Testis (tissue), 3 donors: ENCODE data around the gene SLMAP. TPM values are rescaled to one million over a fixed set of nuclear protein-coding genes. Genes with fewer than 3 reads are reported as not detected.

Experiments used
- DNase-seq: peaks from one replicate; pipeline ENCODE4 v3.0.0-alpha.2; 2019
- H3K27ac ChIP-seq, 2 donors: fragments of 200-600 bp; sonication (generic); one replicate each; pipeline ENCODE4 v1.5.1; 2019
- H3K27me3 ChIP-seq: fragments of 200-600 bp; sonication (generic); one replicate; pipeline ENCODE4 v1.5.1; 2019
- H3K36me3 ChIP-seq: fragments of 200-600 bp; sonication (generic); one replicate; pipeline ENCODE4 v1.5.1; 2017; ENCODE audit warnings: low read depth; ENCODE audit errors: missing control alignments
- H3K4me1 ChIP-seq: fragments of 200-600 bp; sonication (generic); one replicate; pipeline ENCODE4 v1.5.1; 2019
- H3K4me3 ChIP-seq, 2 donors: fragments of 200-600 bp; sonication (generic); one replicate each; pipeline ENCODE4 v1.5.1; 2017 to 2019
- H3K9me3 ChIP-seq: fragments of 200-600 bp; sonication (generic); one replicate; pipeline ENCODE4 v1.5.1; 2017
- POLR2A ChIP-seq: fragments of 450-650 bp; IDR thresholded peaks from one replicate; pipeline ENCODE4 v1.6.1; 2017; ENCODE audit warnings: antibody characterized with exemption, mild to moderate bottlenecking, moderate library complexity
- WGBS, 2 donors: methylation state at CpG; one replicate each; pipeline ENCODE4 v1.1.5; 2018; 5-methylcytosine and 5-hydroxymethylcytosine counted together
- intact Hi-C: fragments of 100-400 bp; cut with DNase I; formaldehyde crosslinking; loops from one replicate; pipeline ENCODE4 v1.15.1; 2023; ENCODE audit warnings: low total_unique reads
- polyA plus RNA-seq: library from polyadenylated mRNA; stranded (reverse); fragments of 350-450 nt; fragmentation: Illumina TruSeq; extraction: RNeasy Lipid Tissue Mini Kit (QIAGEN cat#74804); gene quantifications from one replicate; pipeline ENCODE4 v1.2.3, GENCODE V29; 2014; ENCODE audit warnings: low read depth, low replicate concordance; ENCODE audit not compliant: insufficient read depth
- total RNA-seq, 2 donors: library from RNA; depleted of rRNA; stranded (reverse); fragments of >200 nt; gene quantifications; one replicate each; pipeline ENCODE4 v1.2.3, GENCODE V29; 2016
- TF ChIP-seq, protein P1 (sequence below), 3 experiments: fragments of 450-650 bp in 2 of 3; fragments of 200-600 bp in 1 of 3; sonication (generic) in 1 of 3; IDR thresholded peaks; one replicate each; pipeline ENCODE4 v1.5.1; 2016 to 2019; ENCODE audit warnings: antibody characterized with exemption in 3 of 3, mild to moderate bottlenecking in 2 of 3, moderate library complexity in 1 of 3

SLMAP gene
- total and polyA plus RNA-seq, 3 donors from 2014 or later, result 58.8 to 126 (median 120) TPM

DNA sequence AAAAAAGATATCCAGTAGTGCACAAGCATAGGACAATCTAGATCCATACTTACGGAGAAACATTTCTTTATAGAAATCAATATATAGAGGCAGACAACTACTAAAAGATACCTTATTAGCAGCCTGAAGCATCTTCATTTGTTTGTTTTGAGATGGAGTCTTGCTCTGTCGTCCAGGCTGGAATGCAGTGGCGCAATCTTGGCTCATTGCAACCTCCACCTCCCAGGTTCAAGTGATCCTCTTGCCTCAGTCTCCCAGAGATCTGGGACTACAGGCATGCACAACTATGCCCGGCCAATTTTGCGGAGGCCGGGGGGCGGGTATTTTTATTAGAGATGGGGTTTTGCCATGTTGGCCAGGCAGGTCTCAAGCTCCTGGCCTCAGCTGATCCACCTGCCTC is 18.3 kb upstream of the SLMAP start:
- Histone ChIP-seq H3K4me1 (no peaks in the 10 kb centered on the region), H3K27me3 (no peaks in the 10 kb centered on the region), H3K36me3 (no peaks in the 10 kb centered on the region), H3K4me3 (no peak overlapping the region), H3K9me3 (no peaks in the 10 kb centered on the region), H3K27ac (no peak overlapping the region)
- intact Hi-C loops, result no loop called here
- no peak for TF ChIP-seq POLR2A
- TF ChIP-seq, protein P1, sequence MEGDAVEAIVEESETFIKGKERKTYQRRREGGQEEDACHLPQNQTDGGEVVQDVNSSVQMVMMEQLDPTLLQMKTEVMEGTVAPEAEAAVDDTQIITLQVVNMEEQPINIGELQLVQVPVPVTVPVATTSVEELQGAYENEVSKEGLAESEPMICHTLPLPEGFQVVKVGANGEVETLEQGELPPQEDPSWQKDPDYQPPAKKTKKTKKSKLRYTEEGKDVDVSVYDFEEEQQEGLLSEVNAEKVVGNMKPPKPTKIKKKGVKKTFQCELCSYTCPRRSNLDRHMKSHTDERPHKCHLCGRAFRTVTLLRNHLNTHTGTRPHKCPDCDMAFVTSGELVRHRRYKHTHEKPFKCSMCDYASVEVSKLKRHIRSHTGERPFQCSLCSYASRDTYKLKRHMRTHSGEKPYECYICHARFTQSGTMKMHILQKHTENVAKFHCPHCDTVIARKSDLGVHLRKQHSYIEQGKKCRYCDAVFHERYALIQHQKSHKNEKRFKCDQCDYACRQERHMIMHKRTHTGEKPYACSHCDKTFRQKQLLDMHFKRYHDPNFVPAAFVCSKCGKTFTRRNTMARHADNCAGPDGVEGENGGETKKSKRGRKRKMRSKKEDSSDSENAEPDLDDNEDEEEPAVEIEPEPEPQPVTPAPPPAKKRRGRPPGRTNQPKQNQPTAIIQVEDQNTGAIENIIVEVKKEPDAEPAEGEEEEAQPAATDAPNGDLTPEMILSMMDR (IDR thresholded peaks at IDR 0.05), result no peak
- 80 to 83% methylated on average over 7 of the region's 7 CpGs for WGBS, 2 donors
- no peak for DNase-seq

DNA sequence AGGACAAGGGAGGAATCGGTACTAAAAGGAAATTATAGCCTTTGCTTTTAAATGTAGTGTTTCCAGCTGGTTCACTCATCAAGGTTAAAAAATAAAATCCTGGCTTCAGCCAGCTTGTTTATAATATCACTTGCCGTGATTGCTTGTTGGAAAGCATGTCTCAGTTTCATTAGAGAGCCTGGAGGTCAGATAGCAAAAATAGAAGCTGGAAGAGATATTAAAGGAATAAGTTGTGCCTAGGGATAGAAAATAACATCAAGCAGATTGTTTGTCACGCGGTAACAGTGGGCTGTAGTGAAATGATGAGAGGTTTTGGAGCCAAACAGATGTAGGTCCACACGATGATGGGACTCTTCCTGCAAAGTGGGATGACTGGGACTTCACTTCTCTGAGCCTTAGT is 17.7 kb upstream of the SLMAP start:
- 28 to 51% methylated on average over 5 of the region's 5 CpGs for WGBS, 2 donors

DNA sequence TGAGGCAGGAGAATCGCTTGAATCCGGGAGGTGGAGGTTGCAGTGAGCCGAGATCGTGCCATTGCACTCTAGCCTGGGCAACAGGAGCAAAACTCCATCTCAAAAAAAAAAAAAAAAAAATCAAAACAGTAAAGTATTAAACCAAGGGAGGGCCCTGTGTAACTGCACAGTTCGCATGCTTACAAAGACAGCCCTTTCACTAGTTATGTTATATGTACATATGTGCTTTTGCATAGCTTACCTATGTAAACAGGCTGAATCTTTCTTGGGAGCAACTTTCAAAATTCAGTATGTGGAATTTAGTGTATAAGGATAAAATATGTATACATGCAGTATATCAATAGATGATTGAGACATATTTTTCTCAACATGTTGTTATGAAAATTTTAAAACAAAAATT is 16.1 kb upstream of the SLMAP start:
- Histone ChIP-seq H3K9me3 (no peaks in the 10 kb centered on the region), H3K27ac (no peak overlapping the region), H3K36me3 (no peaks in the 10 kb centered on the region), H3K4me1 (no peaks in the 10 kb centered on the region), H3K27me3 (no peaks in the 10 kb centered on the region), H3K4me3 (no peak overlapping the region)
- TF ChIP-seq POLR2A, result no peak
- TF ChIP-seq, protein P1 (IDR thresholded peaks at IDR 0.05), result no peak
- WGBS, 2 donors, result 94 to 97% methylated on average over 5 of the region's 5 CpGs
- DNase-seq, result no peak
- intact Hi-C loops, result no loop called here

More for the DNA sequence above, 17.7 kb upstream of the SLMAP start:
- Histone ChIP-seq H3K4me3 (no peak overlapping the region), H3K4me1 (no peaks in the 10 kb centered on the region), H3K36me3 (no peaks in the 10 kb centered on the region), H3K9me3 (no peaks in the 10 kb centered on the region), H3K27me3 (no peaks in the 10 kb centered on the region), H3K27ac (no peak overlapping the region)
- no peak for DNase-seq
- TF ChIP-seq, protein P1 (IDR thresholded peaks at IDR 0.05), result no peak
- no peak for TF ChIP-seq POLR2A
- intact Hi-C loops, result no loop called here

DNA sequence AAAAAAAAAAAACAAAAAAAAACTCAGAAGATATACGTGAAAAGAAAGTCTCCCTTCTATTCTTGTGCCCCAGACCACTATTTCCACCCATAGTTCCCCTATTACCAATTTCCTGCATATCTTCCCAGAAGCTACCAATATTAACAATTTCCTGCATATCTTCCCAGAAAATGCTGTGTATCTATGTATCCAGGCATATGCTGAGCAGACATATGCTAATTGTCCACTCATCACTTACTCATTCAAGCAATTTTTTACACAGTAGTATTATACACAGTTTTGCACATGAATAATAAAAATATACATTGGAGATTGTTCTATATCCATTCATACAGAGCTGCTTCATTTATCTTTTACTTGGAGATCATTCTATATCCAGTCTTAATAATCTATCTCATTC is 12.6 kb upstream of the SLMAP start:
- H3K9me3 ChIP-seq, result no peaks in the 10 kb centered on the region
- intact Hi-C loops, result no loop called here
- H3K27me3 ChIP-seq, result no peaks in the 10 kb centered on the region
- H3K36me3 ChIP-seq, result no peaks in the 10 kb centered on the region
- no peaks in the 10 kb centered on the region for H3K4me1 ChIP-seq
- DNase-seq, result no peak
- TF ChIP-seq, protein P1 (IDR thresholded peaks at IDR 0.05), result no peak
- TF ChIP-seq POLR2A, result no peak
- WGBS, 2 donors, result 72 to 84% methylated on average over 1 of the region's 1 CpG
- no peak overlapping the region for H3K4me3 ChIP-seq
- no peak overlapping the region for H3K27ac ChIP-seq

DNA sequence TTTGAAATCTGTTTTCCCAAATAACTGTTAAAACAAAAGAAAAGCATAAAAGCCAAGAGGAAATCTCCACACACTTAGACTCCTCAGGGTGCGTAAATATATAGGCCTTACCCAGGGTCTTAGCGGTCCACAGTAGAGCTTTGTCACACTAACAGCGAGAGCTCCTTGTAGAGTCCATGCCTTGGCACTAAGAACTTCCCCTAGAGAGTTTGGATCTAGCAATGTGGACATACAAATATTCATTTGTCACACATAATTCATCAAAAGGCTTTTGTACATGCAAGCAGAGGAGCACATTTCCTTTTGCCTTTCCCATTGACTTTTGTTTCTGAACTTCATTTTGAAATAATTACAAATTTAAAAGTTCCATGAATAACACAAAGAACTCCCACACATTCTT is 11.0 kb upstream of the SLMAP start:
- Histone ChIP-seq H3K27me3 (no peaks in the 10 kb centered on the region), H3K27ac (no peak overlapping the region), H3K4me3 (no peak overlapping the region), H3K9me3 (no peaks in the 10 kb centered on the region), H3K4me1 (no peaks in the 10 kb centered on the region), H3K36me3 (no peaks in the 10 kb centered on the region)
- 92 to 99% methylated on average over 3 of the region's 3 CpGs for WGBS, 2 donors
- TF ChIP-seq, protein P1 (IDR thresholded peaks at IDR 0.05), result no peak
- TF ChIP-seq POLR2A, result no peak
- no peak for DNase-seq
- intact Hi-C loops, result no loop called here
